Neuronal stem cell (in vitro differentiated cells): ENCODE measurements around the gene NFYC.

ENCODE experiments used
- DNase-seq: peaks from one replicate; pipeline ENCODE4 v3.0.0-alpha.2; 2013; ENCODE audit warnings: low spot score
- H2AFZ ChIP-seq: one replicate; pipeline ENCODE4 v1.6.1; 2013; ENCODE audit warnings: mild to moderate bottlenecking, low read length, inconsistent platforms
- H2AK5ac ChIP-seq: 2 replicates; pipeline ENCODE4 v1.6.1; 2013; ENCODE audit warnings: low read depth, mild to moderate bottlenecking, inconsistent platforms, low read length, moderate library complexity, mixed read lengths
- H2BK120ac ChIP-seq: 2 replicates; pipeline ENCODE4 v1.6.1; 2013; ENCODE audit warnings: low read depth, mild to moderate bottlenecking, inconsistent platforms, low read length, moderate library complexity, mixed read lengths
- H2BK12ac ChIP-seq: one replicate; pipeline ENCODE4 v1.6.1; 2013; ENCODE audit warnings: low read length, inconsistent platforms
- H2BK15ac ChIP-seq: 2 replicates; pipeline ENCODE4 v1.6.1; 2013; ENCODE audit warnings: mild to moderate bottlenecking, low read length, inconsistent platforms, mixed read lengths
- H2BK5ac ChIP-seq: one replicate; pipeline ENCODE4 v1.6.1; 2013; ENCODE audit warnings: inconsistent platforms, mild to moderate bottlenecking, low read length, moderate library complexity
- H3K14ac ChIP-seq: one replicate; pipeline ENCODE4 v1.6.1; 2013; ENCODE audit warnings: low read length, inconsistent platforms
- H3K18ac ChIP-seq: 2 replicates; pipeline ENCODE4 v1.6.1; 2013; ENCODE audit warnings: low read length, inconsistent platforms
- H3K23ac ChIP-seq: 2 replicates; pipeline ENCODE4 v1.6.1; 2013; ENCODE audit warnings: low read depth, mild to moderate bottlenecking, mixed read lengths, low read length, inconsistent platforms; ENCODE audit not compliant: poor library complexity
- H3K27ac ChIP-seq: replicated peaks from 3 replicates; pipeline ENCODE4 v1.5.1; 2013; ENCODE audit warnings: low read length, inconsistent platforms
- H3K27me3 ChIP-seq, 3 experiments: 2 replicates each; pipeline ENCODE4 v1.6.1; 2013; ENCODE audit warnings: low read length in 3 of 3, mild to moderate bottlenecking in 2 of 3, inconsistent platforms in 1 of 3, low read depth in 1 of 3, mixed read lengths in 1 of 3, moderate library complexity in 1 of 3; ENCODE audit not compliant: control insufficient read depth in 3 of 3, insufficient read depth in 3 of 3
- H3K36me3 ChIP-seq, 2 donors: replicated peaks in 1 of 2; 2 replicates each; pipeline ENCODE4 v1.6.1; 2013; ENCODE audit warnings: low read length in 2 of 2; ENCODE audit not compliant: control insufficient read depth in 2 of 2, insufficient read depth in 2 of 2
- H3K4ac ChIP-seq: 2 replicates; pipeline ENCODE4 v1.6.1; 2013; ENCODE audit warnings: inconsistent platforms, mild to moderate bottlenecking, low read length, moderate library complexity
- H3K4me1 ChIP-seq, 2 donors: 1 replicate in 1 of 2; 2 replicates in 1 of 2; pipeline ENCODE4 v1.6.1; 2013; ENCODE audit warnings: low read length in 2 of 2, low read depth in 1 of 2; ENCODE audit not compliant: control insufficient read depth in 2 of 2, insufficient read depth in 1 of 2
- H3K4me2 ChIP-seq: one replicate; pipeline ENCODE4 v1.6.1; 2013; ENCODE audit warnings: mild to moderate bottlenecking, low read length, inconsistent platforms; ENCODE audit not compliant: insufficient read depth, poor library complexity, severe bottlenecking
- H3K4me3 ChIP-seq, 2 donors: 2 replicates each; pipeline ENCODE4 v1.5.1; 2013; ENCODE audit warnings: low read length in 2 of 2, mild to moderate bottlenecking in 2 of 2, inconsistent platforms in 1 of 2, moderate library complexity in 1 of 2
- H3K79me1 ChIP-seq: one replicate; pipeline ENCODE4 v1.6.1; 2013; ENCODE audit warnings: low read depth, mild to moderate bottlenecking, inconsistent platforms, low read length, moderate library complexity
- H3K9ac ChIP-seq: one replicate; pipeline ENCODE4 v1.6.1; 2013; ENCODE audit warnings: mild to moderate bottlenecking, low read depth, low read length, inconsistent platforms; ENCODE audit not compliant: poor library complexity
- H3K9me3 ChIP-seq, 2 donors: replicated peaks in 1 of 2; 2 replicates each; pipeline versions ENCODE3 to v1.6.1; 2013; ENCODE audit warnings: low read length in 2 of 2, mild to moderate bottlenecking in 2 of 2, inconsistent platforms in 1 of 2, low read depth in 1 of 2, mixed read lengths in 1 of 2, moderate library complexity in 1 of 2; ENCODE audit not compliant: control insufficient read depth in 2 of 2, insufficient read depth in 1 of 2
- H4K8ac ChIP-seq: one replicate; pipeline ENCODE4 v1.6.1; 2013; ENCODE audit warnings: low read depth, mild to moderate bottlenecking, inconsistent platforms, low read length, moderate library complexity
- H4K91ac ChIP-seq: one replicate; pipeline ENCODE4 v1.6.1; 2013; ENCODE audit warnings: low read length, low read depth, mild to moderate bottlenecking, inconsistent platforms; ENCODE audit not compliant: poor library complexity
- WGBS, 2 donors: extraction: QIAGEN DNeasy Blood & Tissue Kit; methylation state at CpG; one replicate each; pipeline ENCODE4 v1.1.7; 2013; ENCODE audit warnings: missing lambda C conversion rate in 2 of 2, mixed read lengths in 1 of 2; ENCODE audit not compliant: insufficient read length in 2 of 2, insufficient replicate concordance in 1 of 2; ENCODE audit errors: extremely low coverage in 2 of 2; 5-methylcytosine and 5-hydroxymethylcytosine counted together

NFYC gene

DNA sequence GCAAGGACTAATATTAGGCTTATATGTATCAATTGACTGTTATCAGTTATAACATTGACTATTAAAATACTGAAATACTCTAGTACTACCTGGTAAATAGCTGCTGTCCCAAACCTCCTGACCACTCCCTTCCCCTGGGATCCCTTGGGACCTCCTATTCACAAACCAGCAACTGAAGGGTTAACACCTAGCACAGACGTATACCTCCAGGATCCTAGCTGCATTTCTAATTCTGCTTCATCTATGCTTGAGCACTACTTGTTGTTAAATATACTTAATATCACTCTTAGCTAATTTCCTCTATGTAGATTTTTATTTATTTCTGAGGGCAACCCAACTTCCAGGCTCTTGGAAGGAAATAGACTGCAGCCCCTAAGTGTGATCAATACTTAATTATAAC is 1.8 kb upstream of the NFYC start:
- Histone ChIP-seq H3K79me1 (no peaks in the 10 kb centered on the region), H3K4me3 (no peak overlapping the region), H3K27me3 (no peaks in the 10 kb centered on the region), H2BK5ac (no peak overlapping the region), H3K4me2 (no peak overlapping the region), H3K36me3 (peaks cover 8 to 33% of the 10 kb centered on the region in 2 donors), H3K9me3 (peaks cover 0 to 3% of the 10 kb centered on the region in 2 donors), H4K8ac (no peak overlapping the region), H3K4ac (no peak overlapping the region), H2BK120ac (no peak overlapping the region), H2AK5ac (no peak overlapping the region), H3K23ac (no peak overlapping the region), H2BK15ac (no peak overlapping the region), H3K18ac (no peak overlapping the region), H3K27ac (no peak overlapping the region), H2AFZ (no peak overlapping the region), H3K14ac (no peak overlapping the region), H4K91ac (no peak overlapping the region), H2BK12ac (no peak overlapping the region), H3K9ac (no peak overlapping the region), H3K4me1 (peaks cover 0 to 6% of the 10 kb centered on the region in 2 donors)
- WGBS, 2 donors: no CpG with 5 or more reads among the region's 1 CpG
- DNase-seq: no peak

DNA sequence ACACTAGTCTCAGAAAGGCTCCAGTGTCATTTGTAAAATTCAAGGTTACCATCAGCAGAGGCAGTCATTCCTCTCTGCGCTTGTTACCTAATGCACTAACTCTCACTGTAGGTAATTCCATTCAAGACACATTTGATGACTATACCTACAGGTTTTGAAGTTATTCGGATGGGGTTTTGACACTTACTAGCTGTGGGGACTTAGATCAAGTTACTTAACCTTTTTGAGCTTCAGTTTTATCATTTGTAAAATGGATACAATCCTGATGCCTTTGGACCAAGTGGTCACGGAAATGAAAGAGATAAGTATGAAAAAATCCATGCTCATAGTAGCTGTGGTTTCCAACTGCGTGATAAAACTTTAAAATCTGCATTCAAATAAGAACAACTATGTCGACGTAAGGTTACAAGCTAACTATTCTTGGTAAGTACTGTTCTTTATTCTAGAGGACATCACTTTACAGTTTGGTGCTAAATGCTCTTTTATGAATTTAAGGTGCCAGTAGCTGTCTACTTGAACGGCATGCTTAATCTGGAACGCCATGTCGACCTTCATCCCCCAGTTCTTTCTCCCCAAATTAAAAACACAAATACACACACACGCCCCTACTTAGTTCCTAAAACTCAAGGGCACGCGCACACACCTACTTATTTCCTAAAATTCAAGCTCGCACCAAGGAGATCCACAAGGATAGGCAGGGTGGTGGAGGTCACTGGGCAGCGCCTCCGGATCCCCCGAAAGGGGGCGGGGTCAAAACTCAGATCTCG is 550 bp upstream of the NFYC start:
- H3K4me1 ChIP-seq: peaks cover 0 to 6% of the 10 kb centered on the region in 2 donors
- no peaks in the 10 kb centered on the region for H3K9me3 ChIP-seq
- no peak overlapping the region for H4K8ac ChIP-seq
- 100% methylated on average over 1 of the region's 18 CpGs; no CpG with 5 or more reads in 1 of the 2 donors for WGBS, 2 donors
- no peak overlapping the region for H3K18ac ChIP-seq
- peaks cover 5 to 28% of the 10 kb centered on the region in 2 donors for H3K36me3 ChIP-seq
- H2AFZ ChIP-seq: peak overlapping the region; percentile 97
- H3K9ac ChIP-seq: no peak overlapping the region
- H2BK15ac ChIP-seq: no peak overlapping the region
- no peak overlapping the region for H3K4ac ChIP-seq
- no peak overlapping the region for H2BK5ac ChIP-seq
- H2BK120ac ChIP-seq: no peak overlapping the region
- H3K79me1 ChIP-seq: no peaks in the 10 kb centered on the region
- H2BK12ac ChIP-seq: no peak overlapping the region
- no peak overlapping the region for H2AK5ac ChIP-seq
- no peaks in the 10 kb centered on the region for H3K27me3 ChIP-seq
- H3K4me2 ChIP-seq: peak overlapping the region; percentile 38
- no peak overlapping the region for H3K27ac ChIP-seq
- no peak for DNase-seq
- H3K14ac ChIP-seq: no peak overlapping the region
- peak overlapping the region; percentile 84 to 88 for H3K4me3 ChIP-seq
- no peak overlapping the region for H4K91ac ChIP-seq
- H3K23ac ChIP-seq: peak overlapping the region; percentile 99

DNA sequence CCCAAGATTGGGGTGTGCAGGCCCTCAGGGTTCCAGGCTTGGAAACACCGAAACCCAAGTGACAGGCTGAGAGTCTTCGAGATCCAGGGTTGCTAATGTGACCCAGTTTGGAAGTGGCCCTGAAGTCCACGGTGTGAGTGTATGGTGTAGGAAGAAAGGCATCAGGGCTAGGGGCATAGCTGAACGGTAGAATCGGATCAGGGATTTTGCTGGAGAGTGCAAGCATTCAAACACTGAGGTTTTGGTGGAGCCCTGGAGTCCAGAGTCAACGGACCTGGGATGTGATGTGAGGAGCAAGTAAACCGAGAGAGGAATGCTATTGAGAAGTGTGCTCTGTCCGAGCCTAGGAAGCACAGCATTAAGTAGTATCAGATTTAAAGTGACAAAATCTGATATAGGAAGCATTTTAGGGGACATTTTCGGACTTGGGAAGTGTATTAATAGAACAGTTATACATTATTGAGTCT is 958 bp downstream of the NFYC start:
- H4K91ac ChIP-seq: no peak overlapping the region
- peak overlapping the region; percentile 77 to 84 for H3K4me3 ChIP-seq
- no CpG with 5 or more reads among the region's 9 CpGs for WGBS, 2 donors
- DNase-seq: no peak
- H3K9ac ChIP-seq: peak overlapping the region; percentile 87
- H2BK12ac ChIP-seq: no peak overlapping the region
- peaks cover 0 to 8% of the 10 kb centered on the region in 2 donors for H3K4me1 ChIP-seq
- H3K36me3 ChIP-seq: peaks cover 2 to 21% of the 10 kb centered on the region in 2 donors
- H3K4ac ChIP-seq: peak overlapping the region; percentile 8
- H3K27ac ChIP-seq: peak overlapping the region; percentile 72
- peak overlapping the region; percentile 72 for H3K4me2 ChIP-seq
- H4K8ac ChIP-seq: no peak overlapping the region
- no peaks in the 10 kb centered on the region for H3K79me1 ChIP-seq
- no peak overlapping the region for H3K14ac ChIP-seq
- H3K27me3 ChIP-seq: no peaks in the 10 kb centered on the region
- peak overlapping the region; percentile 70 for H3K23ac ChIP-seq
- no peak overlapping the region for H2BK15ac ChIP-seq
- H2BK120ac ChIP-seq: no peak overlapping the region
- H2BK5ac ChIP-seq: peak overlapping the region; percentile 98
- peak overlapping the region; percentile 97 for H2AFZ ChIP-seq
- no peaks in the 10 kb centered on the region for H3K9me3 ChIP-seq
- H3K18ac ChIP-seq: peak overlapping the region; percentile 95
- H2AK5ac ChIP-seq: peak overlapping the region; percentile 53

DNA sequence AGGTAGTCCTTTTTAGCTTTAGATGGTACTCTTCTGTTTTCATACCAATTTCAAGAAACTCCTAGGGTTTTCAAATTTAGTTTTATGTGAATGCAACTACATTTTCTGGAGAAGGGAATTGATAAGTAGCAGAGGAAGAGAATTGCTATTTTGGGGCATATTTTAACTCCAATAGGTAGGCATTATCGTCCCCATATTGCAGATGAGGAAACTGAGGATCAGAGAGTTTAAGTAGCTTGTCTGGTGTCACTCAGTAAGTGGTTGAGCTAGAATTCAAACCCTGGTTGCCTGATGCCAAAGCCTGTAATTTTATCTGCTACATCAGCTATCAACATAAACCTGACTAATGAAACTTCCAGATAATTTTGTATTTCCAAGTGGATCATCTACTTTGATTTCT is 1.9 kb downstream of the NFYC start:
- peaks cover 2 to 20% of the 10 kb centered on the region in 2 donors for H3K36me3 ChIP-seq
- peaks cover 0 to 8% of the 10 kb centered on the region in 2 donors for H3K4me1 ChIP-seq
- no peak overlapping the region for H4K91ac ChIP-seq
- H3K4ac ChIP-seq: no peak overlapping the region
- H3K23ac ChIP-seq: no peak overlapping the region
- no peak overlapping the region for H2BK120ac ChIP-seq
- no peaks in the 10 kb centered on the region for H3K79me1 ChIP-seq
- WGBS, 2 donors: no CpG with 5 or more reads among the region's 1 CpG
- no peak for DNase-seq
- no peak overlapping the region for H2AFZ ChIP-seq
- H3K27ac ChIP-seq: no peak overlapping the region
- no peak overlapping the region for H2BK15ac ChIP-seq
- H2BK5ac ChIP-seq: no peak overlapping the region
- no peaks in the 10 kb centered on the region for H3K27me3 ChIP-seq
- no peak overlapping the region for H3K14ac ChIP-seq
- no peak overlapping the region for H2BK12ac ChIP-seq
- no peaks in the 10 kb centered on the region for H3K9me3 ChIP-seq
- no peak overlapping the region for H3K18ac ChIP-seq
- no peak overlapping the region for H3K4me2 ChIP-seq
- H4K8ac ChIP-seq: no peak overlapping the region
- H2AK5ac ChIP-seq: no peak overlapping the region
- H3K4me3 ChIP-seq: peak overlapping the region in 1 of 2 donors; percentile 84
- no peak overlapping the region for H3K9ac ChIP-seq
